Activated CD8-positive, alpha-beta memory T cell treated with anti-CD3 and anti-CD28 coated beads, Interleukin-2, amount 10 ng/mL, durations not matched to agents 7 days and 5 days (primary cell): Measurements from ENCODE around the gene PARP1. TPM values are rescaled to one million over a fixed set of nuclear protein-coding genes. Genes with fewer than 3 reads are reported as not detected.

Experiments
- ATAC-seq: fragments of 150-1000 bp; cut with Tn5 transposase; one replicate; pipeline ENCODE4 v1.10.0; 2021; ENCODE audit warnings: moderate library complexity
- CTCF ChIA-PET: fragments of 350-600 bp; sonication (Branson Sonifier 250); formaldehyde crosslinking; loops from one replicate; lab custom pipeline; 2021; ENCODE audit warnings: antibody characterized with exemption; lab: Charles Lee
- DNase-seq: peaks from one replicate; pipeline ENCODE4 v3.0.0-alpha.2; 2020
- H3K27ac Mint-ChIP-seq: one replicate; pipeline ENCODE4 v1.8.0; 2021; ENCODE audit warnings: mild to moderate bottlenecking, mixed read lengths
- H3K27me3 Mint-ChIP-seq: one replicate; pipeline ENCODE4 v1.8.0; 2021; ENCODE audit warnings: mixed read lengths
- H3K36me3 Mint-ChIP-seq: one replicate; pipeline ENCODE4 v1.8.0; 2021; ENCODE audit warnings: mild to moderate bottlenecking, mixed read lengths
- H3K4me1 Mint-ChIP-seq: one replicate; pipeline ENCODE4 v1.8.0; 2021; ENCODE audit warnings: mixed read lengths
- H3K4me3 Mint-ChIP-seq: one replicate; pipeline ENCODE4 v1.8.0; 2021; ENCODE audit warnings: mild to moderate bottlenecking, moderate library complexity, mixed read lengths
- H3K9me3 Mint-ChIP-seq: one replicate; pipeline ENCODE4 v1.8.0; 2022; ENCODE audit warnings: low read depth, mixed read lengths
- total RNA-seq, 2 experiments: library from RNA; stranded (reverse); gene quantifications; one replicate each; pipeline ENCODE4 v1.2.3, GENCODE V29; 2021

PARP1 gene
- total RNA-seq, 2 experiments from 2014 or later = 185 to 207 TPM

- CTCF ChIA-PET = no interaction called here
These were observed 7.2 kb downstream of the PARP1 start for GRCh38 chr1:226400519-226401354.

DNA sequence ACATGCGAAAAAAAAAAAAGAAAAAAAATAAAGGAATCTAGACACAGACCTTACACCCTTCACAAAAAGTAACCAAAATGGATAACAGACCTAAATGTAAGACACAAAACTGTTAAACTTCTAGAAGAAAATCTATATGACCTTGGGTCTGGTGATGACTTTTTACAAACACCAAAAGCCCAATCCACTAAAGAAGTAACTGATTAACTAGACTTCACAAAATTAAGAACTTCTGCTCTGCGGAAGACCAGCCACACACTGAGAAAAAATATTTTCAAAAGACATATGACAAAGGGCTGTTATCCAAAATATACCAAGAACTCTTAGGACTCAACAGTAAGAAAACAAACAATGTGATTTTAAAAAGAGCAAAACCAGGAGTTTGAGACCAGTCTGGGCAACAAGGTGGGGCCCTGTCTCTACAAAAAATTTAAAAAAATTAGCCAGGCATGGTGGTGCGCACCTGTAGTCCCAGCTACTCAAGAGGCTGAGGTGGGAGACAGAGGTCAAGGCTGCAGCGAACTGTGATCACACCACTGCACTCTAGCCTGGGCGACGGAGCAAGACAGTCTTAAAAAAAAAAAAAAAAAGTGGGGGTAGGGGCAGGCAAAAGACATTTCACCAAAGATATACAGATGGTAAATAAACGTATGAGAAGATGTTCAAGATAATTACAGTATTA lies 9.8 kb downstream of the PARP1 start:
- no peak overlapping the region for H3K4me3 Mint-ChIP-seq
- peaks cover 64% of the 10 kb centered on the region for H3K36me3 Mint-ChIP-seq
- no peak overlapping the region for H3K27ac Mint-ChIP-seq
- ATAC-seq (no peak), DNase-seq (no peak)
- CTCF ChIA-PET = interaction anchor here (1.1 to 1.9 kb wide), 2 partner anchors 10 to 339 kb away, joined by 3 to 6 read pairs; partner anchors contain the start of gene PARP1
- no peaks in the 10 kb centered on the region for H3K27me3 Mint-ChIP-seq
- peaks cover 12% of the 10 kb centered on the region for H3K4me1 Mint-ChIP-seq
- no peaks in the 10 kb centered on the region for H3K9me3 Mint-ChIP-seq

More at GRCh38 chr1:226400519-226401354, 7.2 kb downstream of the PARP1 start:
- Mint-ChIP-seq H3K27me3 (no peaks in the 10 kb centered on the region), H3K27ac (no peak overlapping the region), H3K36me3 (peaks cover 50% of the 10 kb centered on the region), H3K4me1 (peaks cover 31% of the 10 kb centered on the region), H3K4me3 (no peak overlapping the region), H3K9me3 (no peaks in the 10 kb centered on the region)
- ATAC-seq (no peak), DNase-seq (no peak)

DNA sequence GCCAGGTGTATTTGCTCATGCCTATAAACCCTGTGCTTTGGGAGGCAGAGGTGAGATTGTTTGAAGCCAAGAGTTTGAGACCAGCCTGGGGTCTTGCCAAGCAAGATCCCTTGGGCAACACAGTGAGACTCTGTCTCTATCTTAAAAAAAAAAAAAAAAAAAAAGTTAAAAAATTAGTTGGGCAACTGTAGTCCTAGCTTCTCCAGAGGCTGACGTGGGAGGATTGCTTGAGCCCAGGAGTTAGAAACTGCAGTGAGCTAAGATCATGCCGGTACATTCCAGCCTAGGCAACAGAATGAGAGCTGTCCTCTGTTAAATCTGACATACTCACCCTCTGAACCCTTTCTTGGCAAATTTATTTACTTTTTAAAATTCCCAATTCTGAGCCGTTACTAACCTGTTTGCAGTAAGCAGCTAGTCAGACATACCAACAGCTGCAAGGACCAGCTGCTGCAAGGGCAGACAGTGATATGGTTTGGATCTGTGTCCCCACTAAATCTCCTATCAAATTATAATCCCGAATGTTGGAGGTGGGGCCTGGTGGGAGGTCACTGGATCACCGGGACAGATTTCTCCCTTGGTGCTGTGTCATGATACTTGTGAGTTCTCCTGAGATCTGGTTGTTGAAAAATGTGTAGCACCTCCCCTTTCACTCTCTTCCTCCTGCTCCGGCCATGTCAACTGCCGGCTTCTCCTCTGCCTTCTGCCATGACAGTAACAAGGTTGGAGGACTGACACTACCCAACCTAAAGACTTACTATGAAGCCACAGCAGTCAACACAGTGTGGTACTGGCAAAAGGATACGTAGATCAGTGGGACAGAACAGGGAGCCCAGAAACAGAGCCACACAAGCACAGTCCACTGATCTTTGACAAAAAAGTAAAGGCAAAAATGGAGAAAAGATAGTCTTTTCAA lies 10.6 kb downstream of the PARP1 start:
- no peak overlapping the region for H3K4me3 Mint-ChIP-seq
- H3K27me3 Mint-ChIP-seq = no peaks in the 10 kb centered on the region
- peaks cover 67% of the 10 kb centered on the region for H3K36me3 Mint-ChIP-seq
- ATAC-seq (no peak), DNase-seq (no peak)
- H3K9me3 Mint-ChIP-seq = no peaks in the 10 kb centered on the region
- CTCF ChIA-PET = interaction anchor here (1.1 kb wide), 1 partner anchor 340 kb away, joined by 3 read pairs; no protein-coding TSS in a partner anchor
- peaks cover 8% of the 10 kb centered on the region for H3K4me1 Mint-ChIP-seq
- H3K27ac Mint-ChIP-seq = no peak overlapping the region

DNA sequence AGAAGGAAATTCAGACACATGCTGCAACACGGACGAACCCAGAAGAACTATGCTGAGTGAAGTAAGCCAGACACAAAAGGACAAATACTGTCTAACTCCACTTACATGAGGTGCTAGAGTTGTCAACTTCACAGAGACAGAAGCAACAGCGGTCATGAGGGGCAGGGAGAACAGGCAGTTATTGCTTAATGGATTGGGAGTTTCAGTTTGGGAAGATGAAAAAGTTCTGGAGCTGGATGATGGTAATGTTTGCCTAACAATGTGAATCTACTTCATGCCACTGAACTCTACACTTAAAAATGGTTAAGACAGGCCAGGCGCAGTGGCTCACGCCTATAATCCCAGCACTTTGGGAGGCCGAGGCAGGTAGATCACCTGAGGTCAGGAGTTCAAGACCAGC lies 12.1 kb downstream of the PARP1 start:
- no peak for DNase-seq
- ATAC-seq = no peak
- Mint-ChIP-seq H3K4me1 (peaks cover 8% of the 10 kb centered on the region), H3K27me3 (no peaks in the 10 kb centered on the region), H3K36me3 (peaks cover 64% of the 10 kb centered on the region), H3K4me3 (no peak overlapping the region), H3K9me3 (no peaks in the 10 kb centered on the region), H3K27ac (no peak overlapping the region)
- CTCF ChIA-PET = no interaction called here

- no peak overlapping the region for H3K27ac Mint-ChIP-seq
These were observed 13.4 kb downstream of the PARP1 start for GRCh38 chr1:226394462-226394861.

DNA sequence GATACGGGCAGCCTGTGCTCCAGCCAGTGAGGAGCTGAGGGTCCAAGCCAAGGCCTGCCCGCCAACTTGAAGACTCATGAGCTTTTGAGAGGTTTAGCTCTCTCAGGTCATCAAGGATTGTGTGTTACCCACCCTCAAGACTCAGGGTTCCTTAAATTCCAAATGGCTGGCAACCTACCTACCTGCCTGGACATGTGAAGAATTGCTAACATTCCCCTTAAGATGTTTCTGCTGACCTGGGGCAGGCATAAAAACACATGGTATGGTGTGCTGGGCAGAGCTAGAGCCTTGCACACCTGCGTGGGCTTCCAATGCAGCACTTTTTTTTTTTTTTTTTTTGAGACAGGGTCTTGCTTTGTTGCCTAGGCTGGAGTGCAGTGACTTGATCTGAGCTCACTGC lies 17.2 kb downstream of the PARP1 start:
- no peaks in the 10 kb centered on the region for H3K9me3 Mint-ChIP-seq
- H3K27me3 Mint-ChIP-seq = no peaks in the 10 kb centered on the region
- CTCF ChIA-PET = no interaction called here
- ATAC-seq (no peak), DNase-seq (no peak)
- H3K27ac Mint-ChIP-seq = no peak overlapping the region
- peaks cover 6% of the 10 kb centered on the region for H3K4me1 Mint-ChIP-seq
- no peak overlapping the region for H3K4me3 Mint-ChIP-seq
- peaks cover 50% of the 10 kb centered on the region for H3K36me3 Mint-ChIP-seq

More at GRCh38 chr1:226394462-226394861, 13.4 kb downstream of the PARP1 start:
- CTCF ChIA-PET = interaction anchor here (0.8 kb wide), 1 partner anchor 13 kb away, joined by 3 read pairs; the partner anchor contains the start of gene PARP1
- Mint-ChIP-seq H3K36me3 (peaks cover 57% of the 10 kb centered on the region), H3K4me1 (peaks cover 8% of the 10 kb centered on the region), H3K27me3 (no peaks in the 10 kb centered on the region), H3K4me3 (no peak overlapping the region), H3K9me3 (no peaks in the 10 kb centered on the region)
- no peak for ATAC-seq
- no peak for DNase-seq

DNA sequence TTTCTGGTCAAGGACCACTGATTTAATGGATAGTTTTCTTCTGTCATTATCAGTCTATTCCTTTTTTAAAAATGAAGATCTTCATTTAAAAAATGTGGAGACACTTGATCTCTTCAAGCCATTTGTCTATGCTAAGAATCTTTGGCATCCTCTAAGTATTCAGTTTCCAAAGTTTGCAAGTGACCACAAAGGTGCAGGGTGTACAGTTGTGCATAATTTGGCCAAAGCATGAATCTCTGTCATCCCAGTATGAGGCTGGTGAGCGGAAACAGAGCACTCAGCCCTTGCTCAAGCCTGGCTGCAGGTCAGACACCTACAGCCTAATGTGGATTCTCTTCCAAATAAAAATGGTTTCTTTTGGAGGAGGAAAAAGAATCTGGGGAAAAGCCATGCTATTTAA lies 19.8 kb downstream of the PARP1 start:
- H3K4me1 Mint-ChIP-seq = peaks cover 2% of the 10 kb centered on the region
- no peak overlapping the region for H3K27ac Mint-ChIP-seq
- no peak overlapping the region for H3K4me3 Mint-ChIP-seq
- CTCF ChIA-PET = no interaction called here
- DNase-seq = no peak
- no peaks in the 10 kb centered on the region for H3K27me3 Mint-ChIP-seq
- H3K36me3 Mint-ChIP-seq = peaks cover 48% of the 10 kb centered on the region
- H3K9me3 Mint-ChIP-seq = no peaks in the 10 kb centered on the region
- no peak for ATAC-seq

DNA sequence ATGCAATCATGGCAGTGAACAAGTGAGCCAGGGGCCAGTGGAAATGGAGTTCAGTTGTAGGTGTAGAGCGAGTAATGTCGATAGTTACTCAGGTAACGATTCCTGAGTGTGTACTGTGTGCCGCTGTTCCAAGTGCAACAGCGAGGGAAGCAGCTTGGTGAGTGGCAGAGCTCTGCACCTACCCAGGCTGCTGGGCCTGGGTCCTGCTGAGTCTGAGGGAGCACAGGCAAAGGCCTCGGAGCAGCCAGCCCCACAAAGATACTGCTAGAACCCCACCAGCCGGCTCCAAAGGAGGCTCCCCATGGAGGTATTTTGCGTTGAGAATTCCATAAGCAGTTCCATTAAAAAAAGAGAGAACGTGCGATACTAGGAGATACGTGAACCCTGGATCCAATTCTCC lies 23.2 kb downstream of the PARP1 start:
- no peak overlapping the region for H3K4me3 Mint-ChIP-seq
- CTCF ChIA-PET = no interaction called here
- H3K4me1 Mint-ChIP-seq = peaks cover 13% of the 10 kb centered on the region
- peaks cover 52% of the 10 kb centered on the region for H3K36me3 Mint-ChIP-seq
- ATAC-seq (no peak), DNase-seq (no peak)
- no peaks in the 10 kb centered on the region for H3K27me3 Mint-ChIP-seq
- H3K27ac Mint-ChIP-seq = no peak overlapping the region
- H3K9me3 Mint-ChIP-seq = no peaks in the 10 kb centered on the region

- CTCF ChIA-PET = no interaction called here
- no peak overlapping the region for H3K27ac Mint-ChIP-seq
- peaks cover 13% of the 10 kb centered on the region for H3K4me1 Mint-ChIP-seq
- H3K36me3 Mint-ChIP-seq = peaks cover 56% of the 10 kb centered on the region
- DNase-seq = no peak
- ATAC-seq = no peak
- H3K4me3 Mint-ChIP-seq = no peak overlapping the region
- no peaks in the 10 kb centered on the region for H3K27me3 Mint-ChIP-seq
- H3K9me3 Mint-ChIP-seq = no peaks in the 10 kb centered on the region
These were observed 23.9 kb downstream of the PARP1 start for GRCh38 chr1:226384040-226384439.

GRCh38 chr1:226382030-226382429 lies 25.9 kb downstream of the PARP1 start:
- CTCF ChIA-PET = no interaction called here
- H3K36me3 Mint-ChIP-seq = peaks cover 56% of the 10 kb centered on the region
- no peaks in the 10 kb centered on the region for H3K9me3 Mint-ChIP-seq
- no peak for ATAC-seq
- no peak overlapping the region for H3K4me3 Mint-ChIP-seq
- H3K27me3 Mint-ChIP-seq = no peaks in the 10 kb centered on the region
- H3K4me1 Mint-ChIP-seq = peaks cover 13% of the 10 kb centered on the region
- no peak for DNase-seq
- H3K27ac Mint-ChIP-seq = no peak overlapping the region

DNA sequence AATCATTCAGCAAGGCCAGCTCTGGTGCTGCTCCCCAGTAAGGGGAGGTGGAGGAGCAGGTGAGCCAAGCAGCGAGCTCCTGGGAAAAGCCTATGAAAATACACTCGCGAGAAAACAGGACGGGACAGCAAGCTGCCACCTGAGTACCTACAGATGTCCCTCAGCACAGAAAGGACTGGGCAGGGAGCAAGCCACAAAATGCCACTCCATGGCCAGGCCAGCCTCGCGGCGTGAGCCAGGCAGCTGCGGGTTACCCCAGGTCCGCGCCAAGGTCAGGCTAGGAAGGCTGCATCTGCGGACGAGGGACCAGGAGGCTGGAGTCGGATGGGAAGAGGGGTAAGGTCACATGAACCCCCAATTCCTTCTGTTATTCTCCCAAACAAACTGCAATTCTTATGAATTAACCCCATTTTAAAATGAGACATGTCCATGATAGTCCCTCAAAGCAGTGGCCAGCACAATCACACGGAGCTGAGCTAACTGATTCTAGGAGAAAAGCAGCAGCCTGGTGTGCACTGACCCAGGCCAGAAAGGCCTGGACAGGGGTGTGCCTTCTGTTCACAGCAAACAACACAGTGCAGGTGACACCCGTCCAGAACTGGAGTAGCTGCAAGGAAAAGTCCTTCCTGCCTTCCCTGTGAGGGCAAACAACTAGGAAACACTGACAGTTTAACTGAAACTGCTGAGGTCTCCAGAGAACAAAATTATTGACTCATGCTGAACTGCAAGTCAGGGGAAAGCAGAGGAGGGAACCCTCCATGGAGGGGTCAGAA lies 26.5 kb downstream of the PARP1 start:
- no peak for DNase-seq
- no peak overlapping the region for H3K27ac Mint-ChIP-seq
- H3K4me1 Mint-ChIP-seq = peaks cover 13% of the 10 kb centered on the region
- H3K4me3 Mint-ChIP-seq = no peak overlapping the region
- ATAC-seq = no peak
- CTCF ChIA-PET = no interaction called here
- H3K27me3 Mint-ChIP-seq = no peaks in the 10 kb centered on the region
- H3K36me3 Mint-ChIP-seq = peaks cover 62% of the 10 kb centered on the region
- H3K9me3 Mint-ChIP-seq = no peaks in the 10 kb centered on the region

DNA sequence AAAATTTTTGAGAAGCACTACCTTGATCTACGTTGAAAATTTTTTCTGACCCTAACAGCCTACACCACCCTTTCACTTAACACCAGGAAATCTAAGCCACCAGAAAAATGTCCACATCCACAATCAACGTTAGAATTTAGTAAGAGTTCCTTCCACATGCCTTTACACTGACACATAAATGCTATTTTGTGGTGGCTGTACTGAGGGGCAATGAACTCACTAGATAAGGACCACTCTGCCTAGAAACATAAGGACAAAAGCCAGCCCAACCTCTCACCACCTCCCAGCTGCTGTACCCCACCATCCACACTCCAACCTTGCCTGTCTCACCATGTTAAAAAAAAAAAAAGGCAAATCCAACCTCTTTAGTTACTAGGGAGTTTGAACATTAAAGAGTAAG lies 29.8 kb downstream of the PARP1 start:
- Mint-ChIP-seq H3K36me3 (peaks cover 62% of the 10 kb centered on the region), H3K4me3 (no peak overlapping the region), H3K27me3 (no peaks in the 10 kb centered on the region), H3K4me1 (peaks cover 11% of the 10 kb centered on the region), H3K9me3 (no peaks in the 10 kb centered on the region), H3K27ac (no peak overlapping the region)
- no peak for DNase-seq
- CTCF ChIA-PET = no interaction called here
- ATAC-seq = no peak
